Activated CD8-positive, alpha-beta memory T cell treated with anti-CD3 and anti-CD28 coated beads, Interleukin-2, amount 50 U/mL, for 1 hour (primary cell): ENCODE results near the gene CNNM4.

Experiments
- DNase-seq: peaks from one replicate; pipeline ENCODE4 v3.0.0-alpha.2; 2020; ENCODE audit errors: extremely low read depth

Gene CNNM4

DNA sequence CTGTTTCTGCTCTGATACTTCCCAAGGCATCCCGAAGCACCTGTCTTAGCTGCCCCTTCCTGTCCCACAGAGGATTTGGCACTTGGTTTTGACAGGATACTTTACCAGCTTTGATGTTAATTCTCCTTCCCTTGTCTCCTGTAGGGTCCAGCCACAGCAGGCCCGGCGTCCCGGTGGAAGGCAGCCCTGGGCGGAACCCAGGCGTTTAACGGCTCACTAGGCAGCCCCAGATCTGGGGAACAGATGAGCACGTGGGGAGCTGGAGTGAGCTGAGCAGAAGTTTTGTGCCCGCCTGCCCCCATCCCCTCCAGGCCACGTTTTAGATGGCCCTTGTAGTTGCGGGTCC, 71.7 kb downstream of the CNNM4 start:
- no peak for DNase-seq

DNA sequence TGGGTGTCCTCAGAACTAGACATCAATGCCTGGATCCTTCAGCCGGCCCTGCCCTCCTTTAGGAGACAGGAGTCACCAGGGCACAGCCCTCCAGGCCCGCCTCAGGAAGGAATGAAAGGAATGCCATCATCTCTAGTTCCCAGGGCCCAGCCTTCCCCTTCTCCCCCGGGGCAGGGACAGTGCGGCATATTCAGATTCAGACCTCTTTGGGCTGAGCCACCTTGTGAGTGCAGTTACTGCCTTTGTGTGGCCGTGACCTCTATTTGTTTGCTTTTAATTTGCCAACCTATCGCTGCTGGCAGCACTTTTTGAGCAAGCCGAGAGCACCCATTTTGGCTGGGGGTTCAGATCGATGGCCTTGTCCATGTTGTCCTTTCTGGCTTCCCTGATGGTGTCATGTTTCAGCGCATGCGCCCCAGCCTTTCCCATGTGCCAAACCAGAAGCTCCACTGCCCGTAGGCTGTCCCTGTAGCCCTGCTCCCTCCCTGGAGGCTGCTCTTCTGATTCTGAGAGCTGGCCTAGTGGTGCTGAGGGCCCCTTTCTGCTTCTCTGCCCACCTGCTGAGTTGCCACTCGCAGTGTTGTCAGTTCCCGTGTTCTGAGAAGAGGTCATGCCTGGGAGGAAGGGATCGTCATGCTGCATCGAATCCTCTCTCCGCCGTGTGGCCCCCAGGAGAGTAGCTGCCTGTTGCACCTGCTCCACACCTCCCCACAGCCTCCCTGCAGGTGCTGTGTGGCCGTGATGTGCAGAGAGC, 72.2 kb downstream of the CNNM4 start:
- no peak for DNase-seq

DNA sequence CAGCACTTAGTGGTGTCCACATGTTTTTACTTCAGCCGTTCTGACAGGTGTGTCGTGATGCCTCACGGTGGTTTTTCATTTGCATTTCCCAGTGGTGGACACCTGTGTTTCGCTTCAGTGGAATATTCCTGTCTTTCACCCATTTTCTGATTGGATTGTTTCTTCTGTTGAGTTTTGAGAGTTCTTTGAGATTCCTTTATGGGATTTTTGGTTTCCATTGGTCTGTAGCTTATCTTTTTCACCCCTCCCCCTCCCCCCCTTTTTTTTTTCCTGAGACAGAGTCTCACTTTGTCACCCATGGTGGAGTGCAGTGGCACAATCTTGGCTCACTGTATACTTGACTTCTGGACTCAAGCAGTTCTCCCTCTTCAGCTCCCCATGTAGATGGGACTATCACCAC, 75.1 kb downstream of the CNNM4 start:
- no peak for DNase-seq

DNA sequence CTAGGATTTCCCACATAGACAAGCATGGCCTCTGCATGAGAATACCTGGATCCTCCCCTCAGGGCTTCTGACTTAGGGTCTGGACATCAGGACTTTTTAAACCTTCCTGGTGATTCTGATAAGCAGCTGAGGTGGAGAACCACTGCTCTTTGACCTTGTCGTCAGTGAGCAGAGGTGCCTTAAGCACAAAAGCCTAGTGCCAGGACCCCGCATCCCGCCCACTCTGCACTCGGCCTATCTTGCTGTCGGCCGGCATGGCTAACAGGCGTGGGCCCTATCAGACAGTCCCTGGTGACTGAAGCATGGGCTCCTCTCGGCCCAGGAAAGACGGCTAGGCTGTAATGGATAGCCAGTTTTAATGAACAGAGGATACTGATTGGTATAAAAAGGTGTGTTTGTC, 76.9 kb downstream of the CNNM4 start:
- DNase-seq: no peak

DNA sequence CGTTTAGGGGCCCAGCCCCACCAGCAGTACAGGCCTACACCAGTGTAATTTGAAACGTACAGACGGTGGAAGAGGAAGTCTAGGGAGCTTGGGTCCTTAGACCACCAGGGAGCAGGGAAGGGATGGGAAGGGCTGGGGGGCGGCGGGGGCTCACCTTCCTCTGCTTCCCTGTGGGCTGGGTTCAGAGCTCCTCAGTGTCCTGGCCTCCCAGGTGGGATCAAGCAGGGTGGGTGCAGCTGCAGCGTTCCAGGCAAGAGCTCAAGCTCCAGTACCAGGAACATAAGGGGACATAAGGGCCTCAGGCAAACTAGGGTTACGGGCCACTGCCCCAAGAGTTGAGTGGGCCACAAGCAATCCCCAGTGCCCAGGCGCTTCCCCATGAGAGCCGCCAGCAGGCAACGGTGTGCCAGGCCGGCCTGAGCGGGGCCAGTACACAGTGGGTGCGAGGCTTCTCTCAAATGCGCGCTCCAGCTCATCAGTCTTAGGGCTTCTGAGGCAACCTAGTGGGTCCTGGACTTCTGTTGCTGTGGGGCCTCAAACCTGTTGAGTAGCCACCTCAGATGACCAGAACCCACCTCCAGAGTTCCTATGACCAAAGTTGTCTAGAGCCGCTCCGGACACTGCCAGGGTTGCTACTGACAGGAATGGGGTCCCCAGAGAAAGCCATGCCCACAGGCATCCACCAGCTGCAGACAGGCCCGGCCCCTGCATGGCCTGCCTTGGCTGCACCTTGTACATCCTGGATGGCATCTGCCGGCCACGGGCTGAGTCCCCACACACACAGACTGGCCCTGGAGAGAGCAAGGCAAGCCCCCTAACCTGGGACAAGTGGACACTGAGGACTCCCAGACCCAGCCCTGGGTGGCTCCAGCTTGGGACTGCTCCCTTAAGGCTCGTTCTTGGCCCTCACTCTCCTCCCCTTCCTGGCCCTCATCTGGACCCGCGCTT, 77.9 kb downstream of the CNNM4 start:
- DNase-seq: no peak

DNA sequence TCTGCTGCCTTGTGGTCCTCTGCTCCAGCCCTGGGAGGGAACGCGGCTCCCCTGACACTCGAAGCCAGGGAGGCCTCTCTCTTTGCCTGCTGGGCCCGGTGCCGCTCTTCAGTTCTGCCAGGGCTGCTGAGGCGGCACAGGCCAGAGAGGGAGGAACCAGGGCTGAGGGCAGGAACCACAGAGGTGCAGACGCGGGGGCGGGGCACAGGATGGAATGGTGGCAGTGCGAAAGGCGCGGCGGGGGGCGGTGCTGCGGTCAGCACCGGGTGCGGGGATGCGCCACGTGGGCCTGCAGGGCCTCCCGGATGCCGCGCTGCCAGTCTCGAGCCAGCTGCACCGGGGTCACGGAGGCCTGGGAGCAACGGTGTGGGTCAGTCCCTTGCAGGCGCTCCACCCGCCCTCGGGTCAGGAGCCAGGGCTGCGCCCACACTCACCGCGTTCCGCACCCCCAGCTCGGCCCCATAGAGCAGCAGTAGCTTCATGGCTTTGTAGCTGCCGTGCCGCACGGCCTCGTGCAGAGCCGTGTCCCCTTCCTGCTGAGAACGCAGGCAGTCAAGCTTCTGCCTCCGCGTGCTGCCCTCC, 78.7 kb downstream of the CNNM4 start:
- DNase-seq: peak; percentile 54

DNA sequence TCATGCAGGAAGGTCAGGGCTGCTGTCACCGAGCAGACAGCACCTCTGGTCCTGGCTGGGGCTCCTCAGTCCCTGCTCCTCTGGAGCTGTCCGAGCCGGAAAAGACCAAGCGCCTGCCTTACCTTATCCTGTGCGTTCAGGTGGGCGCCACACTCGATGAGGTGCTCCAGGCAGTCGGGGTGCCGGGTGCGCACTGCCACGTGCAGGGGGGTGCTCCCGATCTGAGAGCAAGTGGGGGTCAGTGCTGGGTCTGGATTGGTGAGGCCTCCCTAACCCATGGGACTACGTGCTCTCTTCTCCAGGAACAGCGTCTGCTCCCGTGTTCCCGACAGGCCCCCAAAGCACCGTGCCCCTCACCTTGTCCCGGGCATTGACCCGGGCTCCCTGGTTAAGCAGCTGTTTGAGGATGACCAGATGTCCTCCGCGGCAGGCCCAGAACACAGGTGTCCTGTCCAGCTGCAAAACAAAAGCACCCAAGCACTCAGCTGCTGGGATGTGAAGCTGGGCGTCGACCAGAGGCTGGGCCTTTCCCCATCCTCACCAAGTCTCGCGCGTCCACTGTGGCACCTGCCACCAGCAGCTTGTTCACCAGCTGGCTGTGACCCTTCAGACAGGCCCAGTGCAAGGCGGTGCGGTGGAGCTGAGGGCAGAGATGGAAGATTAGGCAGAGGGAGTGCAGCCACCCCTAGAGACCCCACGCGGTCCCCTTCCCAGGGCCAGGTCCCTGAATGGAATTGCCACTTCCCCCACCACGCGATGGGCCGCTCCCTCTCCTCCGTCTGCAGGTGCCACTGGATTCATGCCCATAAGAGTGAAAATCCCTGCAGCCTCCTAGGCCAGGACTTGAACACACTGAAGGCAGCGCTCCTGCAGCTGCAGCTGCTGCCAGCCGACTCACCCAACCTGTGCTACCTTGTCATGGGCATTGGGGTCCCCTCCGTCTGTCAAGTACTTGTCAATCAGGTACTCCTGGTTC, 79.5 kb downstream of the CNNM4 start:
- DNase-seq: no peak

DNA sequence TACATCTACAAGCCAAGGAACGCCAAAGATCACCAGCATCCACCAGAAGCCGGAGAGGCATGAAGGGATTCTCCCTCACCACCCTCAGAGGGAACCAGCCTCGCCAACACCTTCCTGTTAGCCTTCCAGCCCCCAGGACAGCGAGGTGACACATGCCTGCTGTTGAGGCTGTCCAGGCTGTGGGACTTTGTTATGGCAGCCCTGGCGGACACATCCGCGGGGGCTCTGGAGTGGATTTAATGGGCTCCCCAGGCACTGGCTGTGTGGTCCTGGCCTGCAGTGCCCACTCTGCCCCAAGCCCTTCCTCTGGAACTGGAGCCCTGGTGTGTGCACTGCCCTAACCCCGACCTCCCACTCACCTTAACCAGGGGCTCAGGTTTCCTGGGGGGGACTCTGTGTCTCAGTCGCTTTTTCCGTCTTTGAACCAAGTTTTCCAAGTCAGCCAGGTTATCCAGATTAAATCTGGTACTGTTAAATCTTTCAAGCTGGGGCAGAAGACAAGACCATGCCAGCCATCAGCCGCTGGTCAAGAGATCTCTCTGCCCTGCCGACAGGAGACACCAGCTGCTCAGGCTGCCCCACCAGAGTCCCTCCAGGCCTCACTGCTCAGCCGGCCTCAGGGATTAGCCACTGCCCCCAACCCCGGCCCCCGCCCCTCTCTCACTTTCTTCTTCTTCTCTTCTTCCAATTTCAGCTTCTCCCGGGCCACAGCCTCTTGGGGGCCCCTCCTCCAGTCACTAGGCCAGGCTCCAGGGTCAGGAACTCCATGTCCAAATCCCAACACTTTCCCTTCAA, 81.2 kb downstream of the CNNM4 start:
- no peak for DNase-seq

DNA sequence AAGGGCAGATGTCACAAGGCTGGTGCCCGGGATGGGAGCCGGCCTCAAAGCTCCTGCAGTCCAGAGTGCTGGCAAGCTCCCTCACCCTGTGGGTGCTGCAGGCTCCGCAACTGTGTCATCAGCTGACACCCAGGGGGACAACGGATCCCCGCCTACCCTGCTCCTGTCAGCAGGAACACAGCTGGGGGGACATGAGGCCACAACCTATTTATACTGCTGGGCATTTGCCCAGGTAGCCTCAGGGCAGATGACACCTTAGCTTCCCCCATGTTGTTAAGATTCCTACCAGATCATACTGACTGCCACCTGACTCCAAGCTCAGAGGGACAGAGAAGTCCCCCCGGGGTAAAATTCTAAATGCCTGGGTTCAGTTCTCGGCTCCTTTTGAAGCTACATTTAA, 81.9 kb downstream of the CNNM4 start:
- no peak for DNase-seq

DNA sequence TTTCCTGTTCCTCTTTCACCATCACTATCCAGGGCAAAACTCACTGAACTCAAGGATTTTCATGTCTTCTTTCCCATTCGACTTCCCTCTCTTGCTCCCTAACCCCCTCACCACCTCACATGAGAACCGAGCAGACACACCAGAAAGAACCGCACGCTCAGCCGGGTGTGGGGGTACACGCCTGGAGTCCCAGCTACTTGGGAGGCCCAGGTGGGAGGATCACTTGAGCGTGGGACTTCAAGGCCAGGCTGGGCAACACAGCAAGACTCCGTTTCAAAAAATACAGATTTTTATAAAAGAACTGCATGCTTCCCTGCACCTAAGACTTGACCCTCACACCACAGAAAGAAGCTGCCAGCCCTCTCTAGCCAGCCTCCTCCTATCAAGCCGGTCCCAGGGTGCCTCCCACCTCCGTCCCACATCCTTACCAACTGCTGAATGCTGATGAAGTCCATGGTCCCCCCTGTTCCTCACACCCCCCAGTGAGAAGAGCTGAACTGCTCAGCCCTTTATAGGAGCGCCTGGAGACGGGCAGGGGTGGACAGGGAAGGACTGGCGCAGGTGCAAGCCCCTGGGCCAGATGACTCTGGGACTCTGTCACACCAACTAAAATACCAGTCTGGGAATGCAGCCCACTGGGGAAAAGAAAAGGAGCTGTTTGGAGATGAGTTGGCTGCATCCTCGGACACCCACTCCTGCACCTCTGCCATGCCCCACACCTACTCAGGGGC, 83.0 kb downstream of the CNNM4 start, which contains the start of gene ANKRD23:
Gene ANKRD23, minus strand, starts transcription at position 484 of the 731 bp plus-strand sequence. Its CDS starts 29 bp downstream, at position 455.
- no peak for DNase-seq

DNA sequence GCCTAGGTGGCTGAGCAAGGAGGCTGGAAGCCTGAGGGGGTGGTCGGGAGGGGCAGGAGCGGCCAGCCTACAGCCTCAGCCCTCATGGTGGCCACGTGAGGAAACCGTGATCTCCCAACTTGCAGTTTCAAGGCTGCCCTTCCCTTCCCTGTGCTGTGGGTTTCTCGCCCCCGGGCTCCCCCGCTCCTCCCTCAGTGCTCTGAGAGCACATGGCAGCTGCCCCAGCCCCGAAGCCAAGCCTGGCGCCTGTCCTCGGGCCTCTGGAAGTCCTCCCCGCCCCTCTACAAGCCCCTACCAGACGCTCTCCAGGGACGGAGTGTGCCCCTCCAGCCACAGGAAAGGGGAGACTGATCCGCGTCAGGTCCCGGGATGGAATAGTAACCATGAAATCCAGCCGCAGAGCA, 83.7 kb downstream of the CNNM4 start:
- no peak for DNase-seq

DNA sequence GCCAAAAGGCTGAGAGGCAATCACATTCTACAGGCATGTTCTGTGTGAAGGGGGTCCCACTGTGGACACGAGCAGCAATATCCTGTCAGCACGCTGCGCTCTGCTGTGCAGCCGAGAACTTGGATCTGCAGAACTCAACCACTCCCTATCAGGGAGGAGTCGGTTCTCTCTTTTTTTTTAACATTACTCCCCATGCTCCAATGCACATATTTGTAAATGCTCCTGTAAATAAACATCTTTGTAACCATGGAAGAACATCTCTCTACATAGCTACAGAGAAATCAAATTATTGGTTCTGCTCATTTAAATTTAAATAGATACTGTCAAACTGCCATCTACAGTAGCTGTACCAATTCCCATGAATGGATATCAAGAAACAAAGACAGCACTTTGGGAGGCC, 86.1 kb downstream of the CNNM4 start:
- no peak for DNase-seq

DNA sequence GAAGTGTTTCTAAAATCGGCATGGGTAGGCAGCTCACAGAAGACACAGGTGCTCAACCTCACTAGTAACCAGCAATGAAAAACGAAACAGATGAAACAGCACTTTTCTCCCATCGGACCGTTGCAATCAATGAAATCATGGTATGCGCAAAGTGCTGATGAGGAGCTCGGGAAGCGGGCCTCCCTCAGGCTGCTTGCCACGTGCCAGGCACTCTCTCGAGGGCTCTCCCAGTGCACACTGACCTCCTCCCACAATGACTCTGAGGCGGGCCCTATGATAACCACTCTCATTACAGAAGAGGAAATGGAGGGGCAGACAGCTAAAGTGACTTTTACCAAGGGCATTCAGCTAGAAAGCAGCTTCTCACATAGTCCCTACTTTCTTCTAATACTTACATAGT, 86.9 kb downstream of the CNNM4 start:
- no peak for DNase-seq

DNA sequence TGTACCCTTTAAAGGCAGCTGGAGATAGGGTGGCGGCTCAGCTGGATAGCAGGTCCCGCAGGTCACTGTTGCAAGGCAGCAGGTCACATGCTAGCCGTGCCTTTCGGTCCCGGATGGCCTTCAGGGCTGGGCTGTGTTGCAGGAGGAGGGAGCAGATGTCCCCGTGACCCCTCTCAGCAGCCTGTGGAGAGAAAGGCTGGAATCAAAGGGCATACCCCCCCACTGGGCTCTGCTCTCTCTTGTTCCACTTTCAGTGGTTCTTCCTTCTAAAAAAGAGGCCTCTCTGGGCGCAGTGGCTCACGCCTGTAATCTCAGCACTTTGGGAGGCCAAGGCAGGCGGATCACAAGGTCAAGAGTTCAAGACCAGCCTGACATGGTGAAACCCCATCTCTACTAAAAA, 87.6 kb downstream of the CNNM4 start:
- no peak for DNase-seq

DNA sequence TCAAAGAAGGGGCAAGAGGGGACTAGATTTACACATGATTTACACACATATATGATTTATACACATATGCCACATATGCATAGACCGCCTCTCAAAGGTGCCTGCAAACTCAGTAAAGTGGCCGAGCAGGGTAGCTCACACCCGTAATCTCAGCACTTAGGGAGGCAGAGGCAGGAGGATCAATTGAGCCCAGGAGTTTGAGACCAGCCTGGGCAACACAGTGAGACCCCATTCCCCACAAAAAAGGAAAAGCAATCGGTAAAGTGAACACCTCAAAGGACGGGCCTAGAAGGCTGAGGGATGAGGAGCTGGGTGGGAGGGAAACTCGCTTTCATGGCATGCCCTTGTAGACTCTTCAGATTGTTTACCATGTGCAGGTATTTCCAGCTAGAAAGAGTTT, 92.0 kb downstream of the CNNM4 start:
- no peak for DNase-seq

DNA sequence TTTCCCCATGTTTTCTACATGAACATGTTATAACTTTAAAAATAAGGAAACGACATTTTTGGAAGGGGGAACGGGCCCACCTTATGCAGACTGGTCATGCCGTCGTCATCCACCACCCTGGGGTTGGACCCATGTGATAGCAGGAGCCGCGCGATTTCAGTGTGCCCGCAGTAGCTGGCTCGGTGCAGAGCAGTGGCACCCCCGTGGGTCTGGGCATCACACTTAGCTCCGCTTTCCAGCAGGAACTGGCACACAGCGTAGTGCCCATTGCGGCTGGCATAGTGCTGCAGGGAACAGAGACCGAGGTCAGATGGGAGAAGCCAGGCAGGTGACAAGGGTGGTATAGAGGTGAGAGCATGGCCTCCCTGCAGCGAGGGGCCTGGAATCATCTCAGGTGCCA, 92.6 kb downstream of the CNNM4 start:
- no peak for DNase-seq

DNA sequence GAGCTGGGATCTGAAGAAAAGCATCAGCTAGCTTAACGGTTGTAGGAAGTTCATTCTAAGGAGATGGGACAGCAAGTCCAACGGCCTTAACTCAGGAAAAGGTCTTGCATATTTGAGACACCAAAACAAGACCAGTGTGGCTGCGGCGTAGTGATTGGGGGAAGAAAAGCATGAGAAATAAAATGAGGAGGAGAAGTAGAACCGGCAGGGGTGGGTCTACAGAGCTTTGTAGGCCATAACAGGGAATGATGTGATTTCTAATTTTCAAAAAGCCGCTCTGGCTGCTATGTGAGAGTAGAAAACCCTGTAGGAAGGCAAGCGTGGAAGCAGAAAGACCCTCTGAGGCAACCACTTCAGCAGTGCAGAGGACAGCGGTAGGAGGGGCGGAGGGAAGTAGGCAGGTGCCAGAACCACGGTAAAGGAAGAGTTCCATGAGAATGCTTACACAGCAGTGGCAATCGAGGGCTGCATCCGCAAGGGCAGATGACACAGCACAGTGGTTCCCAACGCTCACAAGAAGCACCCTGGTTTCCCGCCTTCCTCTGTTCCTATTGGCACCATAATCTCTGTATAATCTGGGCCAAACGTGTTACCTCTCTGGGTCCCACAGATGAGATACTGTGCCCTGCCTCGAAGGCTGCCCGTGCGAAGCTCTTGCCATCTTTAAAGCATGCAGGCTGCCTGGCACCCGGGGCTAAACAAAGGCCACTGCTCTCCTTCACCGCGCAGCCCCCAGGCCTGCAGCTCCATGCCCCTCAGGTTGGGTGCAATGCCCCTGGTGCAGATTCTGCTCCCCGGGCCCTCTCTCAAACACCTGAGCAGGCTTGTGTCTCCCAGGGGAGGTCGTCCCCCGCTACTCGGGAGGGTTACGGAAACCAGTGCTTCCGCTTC, 96.3 kb downstream of the CNNM4 start:
- DNase-seq: no peak

DNA sequence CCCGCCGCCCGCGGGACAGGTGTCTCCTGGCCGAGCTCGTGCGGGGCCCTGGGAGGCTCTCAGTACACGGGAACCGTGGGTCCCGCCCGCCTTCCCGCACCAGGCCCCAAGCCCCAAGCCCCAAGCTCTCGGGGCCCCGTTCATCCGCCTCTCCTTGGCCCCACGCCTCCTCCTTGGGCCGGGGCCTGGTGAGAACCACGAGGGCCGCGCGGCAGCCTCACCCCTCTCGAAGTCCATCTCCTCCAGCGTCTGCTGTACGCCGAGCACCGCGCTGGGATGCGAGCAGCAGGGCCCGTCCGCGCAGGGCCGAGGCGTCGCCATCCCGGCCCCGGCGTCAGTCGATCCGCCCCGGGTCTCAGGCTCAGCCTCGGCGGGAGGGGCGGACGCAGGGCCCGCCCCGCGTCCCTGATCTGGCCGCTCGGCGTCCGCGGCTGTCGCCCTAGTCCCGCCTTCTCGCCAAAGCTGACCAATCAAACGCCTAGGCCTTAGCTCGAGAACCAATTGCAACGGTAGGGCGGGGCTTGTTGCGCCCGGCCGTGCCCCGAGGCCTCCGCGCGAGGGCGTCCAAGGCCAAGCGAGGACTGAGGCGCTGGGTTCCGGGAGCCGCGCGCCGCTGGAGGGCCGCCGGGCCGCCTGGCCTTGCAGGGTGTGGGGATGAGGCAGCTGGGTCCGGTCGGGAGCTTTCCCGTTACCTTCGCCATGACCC, 97.1 kb downstream of the CNNM4 start, which contains the start of gene ANKRD39:
Gene ANKRD39, minus strand, starts transcription at position 350 of the 706 bp plus-strand sequence. Its CDS starts 29 bp downstream, at position 321.
- DNase-seq: peak; percentile 95
